Measurements from ENCODE around the gene TSHZ2. TPM values are rescaled to one million over a fixed set of nuclear protein-coding genes. Genes with fewer than 3 reads are reported as not detected.
A peak's percentile ranks its signal among the peaks of the same experiment; 100 is the strongest.
"Not testable (repeated sequence)": the region's sequence is repeated elsewhere in the genome, so short reads cannot be mapped to it uniquely, and the experiment has no call there.

TSHZ2 gene
- total RNA-seq, 1 experiment from 2014 or later = 11.9 TPM

DNA sequence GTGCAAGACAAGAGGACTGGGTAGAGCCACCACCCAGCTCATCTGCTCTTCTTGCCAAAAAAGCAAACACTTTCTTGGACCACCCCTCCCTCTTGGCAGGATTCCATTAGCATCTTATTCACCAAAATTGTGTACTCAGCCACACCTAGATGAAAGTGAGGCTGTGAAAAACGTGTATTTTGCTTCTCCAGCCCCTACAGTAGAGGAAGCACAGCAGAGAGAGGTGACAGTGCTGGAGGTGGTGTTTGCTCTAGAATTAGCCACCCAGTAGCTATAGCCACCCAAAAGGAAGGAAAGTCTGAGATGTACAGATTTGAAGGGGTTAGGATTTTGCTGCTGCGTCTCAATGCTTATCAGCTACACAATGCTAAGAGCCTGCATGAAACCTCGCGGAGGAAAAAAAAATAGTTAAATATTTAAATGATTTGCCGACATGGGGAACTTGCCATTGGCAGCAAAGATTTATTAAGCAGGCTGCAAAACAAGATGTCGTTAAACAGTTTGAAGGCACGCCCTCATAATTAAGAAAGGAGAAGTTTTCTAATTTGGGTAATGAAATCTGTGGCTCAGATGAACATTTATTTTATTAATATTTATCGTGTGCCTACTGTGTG is 334.1 kb downstream of the TSHZ2 start:
- DNase-seq (ENCODE audit: low read depth) = no peak

DNA sequence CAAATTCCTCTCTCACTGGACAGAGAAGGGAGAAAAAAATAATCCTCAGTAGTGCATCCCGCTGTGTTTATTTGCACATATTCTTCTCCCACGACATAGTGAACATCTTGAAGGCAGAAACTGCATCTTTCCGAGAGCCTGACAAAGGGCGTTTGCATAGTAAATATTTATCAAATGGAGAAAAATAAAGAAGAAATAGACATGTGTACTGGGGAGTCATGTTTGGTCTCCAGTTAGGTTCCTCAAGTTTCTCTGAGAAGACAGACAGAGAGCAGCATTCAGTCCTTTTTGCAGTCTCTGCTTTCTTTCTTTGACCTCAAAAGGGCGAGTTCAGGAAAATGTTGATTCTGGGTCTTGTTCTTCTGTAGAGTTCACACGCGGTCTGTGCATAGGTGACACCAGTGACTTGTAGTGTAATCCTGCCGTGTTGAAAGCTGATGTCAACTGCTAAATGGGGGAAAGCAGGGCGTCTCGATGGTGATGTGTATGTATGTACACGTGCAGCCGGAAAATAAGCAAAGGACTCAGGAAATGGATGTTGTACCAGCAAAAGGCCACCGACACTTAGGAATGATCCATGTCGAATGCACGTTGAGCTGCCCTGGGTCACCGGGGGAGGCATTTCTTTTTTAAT is 335.9 kb downstream of the TSHZ2 start:
- no peak for DNase-seq (ENCODE audit: low read depth)

DNA sequence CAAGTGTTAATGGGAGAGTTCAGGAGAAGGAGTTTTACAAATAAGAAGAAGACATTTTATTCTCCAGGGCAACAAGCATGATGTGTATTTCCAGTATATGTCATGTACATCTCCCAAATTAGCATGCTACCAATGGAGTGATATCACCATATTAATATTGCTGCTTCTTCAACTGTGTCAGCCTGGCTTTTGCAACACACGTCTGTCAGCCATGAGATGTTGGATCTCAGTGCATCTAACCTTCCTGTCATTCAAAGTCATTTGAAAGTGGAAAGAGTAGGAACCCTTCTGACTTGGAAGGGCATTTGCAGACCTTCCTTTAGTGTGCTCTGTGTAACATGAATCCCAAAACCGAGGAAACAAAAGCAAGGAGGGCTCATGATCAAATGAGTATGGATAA is 337.4 kb downstream of the TSHZ2 start:
- no peak for DNase-seq (ENCODE audit: low read depth)

DNA sequence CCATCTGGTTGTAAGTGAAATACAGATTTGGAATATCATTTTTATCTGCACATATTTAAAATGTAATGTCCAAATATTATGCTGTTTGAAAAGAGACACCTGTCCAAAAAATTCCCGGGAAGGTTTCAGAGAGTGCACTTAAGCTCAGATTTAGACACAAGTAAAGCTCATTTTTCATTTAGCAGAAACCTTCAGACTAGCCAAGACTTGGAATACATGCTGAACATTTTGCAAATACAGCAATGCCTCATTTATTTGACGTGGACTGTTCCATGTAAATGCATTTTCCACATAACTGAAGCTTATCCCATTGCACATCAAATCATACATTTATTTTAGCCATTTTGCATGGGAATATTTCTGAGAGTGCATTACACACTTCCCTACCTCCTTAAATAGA is 340.8 kb downstream of the TSHZ2 start:
- DNase-seq (ENCODE audit: low read depth) = no peak

DNA sequence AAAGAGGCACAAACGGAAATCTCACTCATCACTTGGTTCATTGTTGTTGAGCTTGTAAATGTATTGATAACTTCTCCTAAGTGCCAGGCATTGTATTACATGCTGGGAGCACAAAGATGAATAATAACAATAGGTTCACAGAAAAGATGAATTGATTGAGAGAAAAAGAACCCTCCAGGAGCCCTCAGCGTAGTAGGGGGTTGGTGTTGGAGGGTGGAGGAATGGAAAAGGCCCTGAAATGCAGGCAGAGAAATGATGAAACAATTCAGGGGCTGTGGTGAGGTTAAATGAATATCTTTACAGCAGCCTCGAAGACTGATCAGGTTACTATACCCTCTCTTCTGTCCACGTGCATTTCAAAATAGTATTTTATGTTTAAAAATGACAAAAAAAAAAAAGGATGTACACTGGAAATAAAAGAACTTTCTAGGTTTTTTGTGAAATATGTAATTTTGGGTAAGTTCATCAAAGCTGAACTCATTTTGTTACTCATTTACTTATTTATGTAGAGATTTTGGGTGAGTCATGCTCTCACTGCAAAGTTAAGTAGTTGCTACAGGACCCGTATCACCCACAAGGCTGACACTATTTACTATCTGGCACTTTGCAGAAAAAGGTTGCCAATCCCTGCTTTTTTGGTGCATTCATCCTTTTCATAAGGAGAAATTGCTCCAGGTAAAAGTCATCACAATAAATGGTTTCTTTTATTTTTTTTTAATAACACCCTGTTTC is 344.2 kb downstream of the TSHZ2 start:
- peak; percentile 56 for DNase-seq (ENCODE audit: low read depth)

DNA sequence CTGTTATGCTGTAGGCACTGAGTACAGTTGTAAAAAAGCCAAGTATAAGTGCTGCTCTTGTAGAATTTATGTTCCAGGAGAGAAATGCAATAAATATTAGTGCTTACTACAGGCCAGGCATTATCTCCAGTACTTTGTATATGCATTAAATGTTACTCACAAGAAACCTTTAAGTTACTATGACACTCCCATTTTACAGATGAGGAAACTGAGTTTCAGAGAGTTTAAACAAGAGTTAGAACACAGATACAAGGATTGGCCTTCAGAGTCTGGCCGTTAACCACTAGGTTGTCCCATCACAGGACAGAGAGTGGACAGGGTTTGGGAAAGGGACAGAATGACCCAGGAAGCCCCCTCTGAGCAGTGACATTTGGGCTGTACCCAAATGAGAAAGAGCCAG is 347.0 kb downstream of the TSHZ2 start:
- DNase-seq (ENCODE audit: low read depth) = no peak

DNA sequence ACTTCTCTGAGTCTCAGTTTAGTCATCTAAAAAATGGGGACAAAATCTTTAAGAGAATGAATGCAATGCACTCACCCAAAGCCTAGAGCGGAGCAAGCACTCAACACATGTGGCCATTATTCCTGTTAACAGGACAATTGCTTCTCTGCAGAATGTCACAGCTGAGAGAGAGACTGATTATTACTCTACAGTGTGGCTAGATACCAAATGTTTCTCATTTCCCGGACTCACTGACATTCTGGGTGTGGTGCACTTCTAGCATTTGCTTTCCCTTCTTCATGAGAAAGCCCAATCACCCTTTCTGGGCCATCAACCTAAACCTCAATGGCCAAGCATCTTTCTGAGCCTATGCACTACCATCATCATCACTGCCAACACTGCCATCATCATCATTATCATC is 347.6 kb downstream of the TSHZ2 start:
- no peak for DNase-seq (ENCODE audit: low read depth)

DNA sequence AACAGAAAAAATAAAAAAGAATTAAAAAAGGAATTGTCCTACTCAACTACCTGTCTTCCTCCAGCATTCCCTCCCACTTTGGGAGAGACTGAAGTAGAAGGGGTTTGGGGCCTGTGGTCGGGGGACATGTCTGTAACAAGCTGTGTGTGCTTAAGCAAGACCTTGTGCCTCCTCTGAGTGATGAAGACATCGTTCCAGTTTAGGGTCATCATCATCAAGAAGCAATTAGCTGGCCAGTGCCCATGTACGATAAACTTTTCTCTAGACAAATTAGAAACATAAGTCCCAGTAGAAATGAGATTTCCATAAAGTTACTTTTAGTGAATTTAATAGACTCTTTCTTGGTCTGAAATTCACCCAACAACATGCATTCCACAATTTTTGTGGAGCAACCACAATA is 348.5 kb downstream of the TSHZ2 start:
- DNase-seq (ENCODE audit: low read depth) = no peak

DNA sequence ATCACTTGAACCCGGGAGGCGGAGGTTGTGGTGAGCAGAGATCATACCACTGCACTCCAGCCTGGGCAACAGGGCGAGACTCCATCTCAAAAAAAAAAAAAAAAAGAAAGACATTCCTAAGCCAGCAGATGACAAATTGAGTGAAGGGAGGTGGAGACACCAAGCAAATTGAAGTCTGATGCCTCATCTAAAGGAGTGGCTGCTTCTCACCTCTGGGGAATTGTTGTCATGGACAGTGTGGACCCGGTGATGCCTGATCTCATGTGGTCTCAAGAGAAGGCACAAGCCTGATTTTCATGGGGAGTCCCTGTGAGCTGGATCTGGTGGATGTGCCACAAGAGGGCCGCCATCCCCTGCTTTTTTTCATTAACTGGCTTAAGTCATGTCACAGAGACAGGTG is 349.4 kb downstream of the TSHZ2 start:
- peak; percentile 41 for DNase-seq (ENCODE audit: low read depth)

DNA sequence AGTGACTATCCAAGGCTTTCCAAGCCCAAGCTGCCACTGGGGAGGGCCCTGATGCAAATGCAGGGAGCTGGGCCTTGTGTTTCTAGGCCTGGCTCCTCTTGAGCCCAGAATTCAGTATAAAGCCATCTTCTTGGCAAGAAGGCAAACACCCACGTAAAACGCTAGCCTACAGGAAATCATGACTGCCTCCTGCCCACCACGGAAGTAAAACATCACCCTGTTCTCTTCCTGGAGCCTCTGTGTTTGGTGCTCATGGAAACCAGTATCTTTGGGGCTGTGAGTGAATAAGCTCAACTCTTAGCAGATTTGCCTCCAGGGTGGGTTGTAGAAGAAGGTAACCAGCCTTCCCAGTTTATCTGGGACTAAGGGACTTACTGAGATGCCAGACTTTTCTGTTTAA is 350.5 kb downstream of the TSHZ2 start:
- DNase-seq (ENCODE audit: low read depth) = peak; percentile 66

DNA sequence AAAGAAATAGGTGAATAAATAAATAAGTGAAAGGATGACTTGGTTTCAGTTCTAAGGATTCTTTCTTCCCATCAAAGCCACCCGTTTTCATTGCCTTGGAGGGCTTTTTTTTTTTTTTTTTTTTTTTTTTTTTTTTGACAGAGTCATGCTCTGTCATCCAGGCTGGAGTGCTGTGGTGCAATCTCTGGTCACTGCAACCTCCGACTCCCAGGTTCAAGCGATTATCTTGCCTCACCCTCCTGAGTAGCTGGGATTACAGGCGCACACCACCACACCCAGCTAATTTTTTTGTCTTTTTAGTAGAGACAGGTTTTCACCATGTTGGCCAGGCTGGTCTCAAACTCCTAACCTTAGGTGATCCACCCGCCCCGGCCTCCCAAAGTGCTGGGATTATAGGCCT is 351.3 kb downstream of the TSHZ2 start:
- DNase-seq (ENCODE audit: low read depth) = not testable (repeated sequence)

DNA sequence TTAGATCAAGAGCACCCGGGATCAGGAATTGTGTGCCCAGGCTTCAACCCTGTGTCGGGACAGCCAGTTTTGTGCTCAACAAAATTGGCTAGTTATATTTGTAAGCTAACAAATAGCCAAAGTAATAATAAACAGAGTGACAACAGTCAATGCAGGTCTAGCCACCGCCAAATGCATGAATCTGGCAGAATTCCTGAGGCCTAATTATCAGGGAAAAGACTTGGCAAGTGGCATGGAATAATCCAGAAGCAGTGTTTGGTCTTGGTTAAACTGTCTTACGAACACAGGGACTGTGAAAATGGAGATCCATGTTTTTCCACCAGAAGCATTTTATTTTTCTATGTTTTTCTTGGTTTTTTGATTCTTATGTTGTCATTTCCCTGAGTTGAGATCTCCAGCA is 352.7 kb downstream of the TSHZ2 start:
- DNase-seq (ENCODE audit: low read depth) = no peak

DNA sequence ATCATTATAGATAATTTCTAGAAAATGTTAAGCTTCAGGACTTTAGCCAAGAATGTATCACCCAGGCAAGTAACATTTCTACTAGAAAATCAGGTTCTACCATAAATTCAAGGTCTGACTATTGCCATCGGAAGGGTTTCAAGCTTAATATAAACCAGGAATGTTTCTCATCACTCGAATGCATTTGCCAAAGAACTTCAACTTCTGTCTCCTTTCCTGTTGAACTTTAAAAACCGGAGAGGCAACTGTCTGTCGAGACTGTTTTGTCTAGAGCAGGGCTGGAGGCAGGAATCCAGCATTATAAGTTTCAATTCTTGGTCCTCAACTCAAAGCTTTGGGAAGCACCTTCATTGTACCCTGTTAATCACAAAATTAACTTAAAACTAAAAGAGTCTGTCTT is 356.8 kb downstream of the TSHZ2 start:
- no peak for DNase-seq (ENCODE audit: low read depth)

DNA sequence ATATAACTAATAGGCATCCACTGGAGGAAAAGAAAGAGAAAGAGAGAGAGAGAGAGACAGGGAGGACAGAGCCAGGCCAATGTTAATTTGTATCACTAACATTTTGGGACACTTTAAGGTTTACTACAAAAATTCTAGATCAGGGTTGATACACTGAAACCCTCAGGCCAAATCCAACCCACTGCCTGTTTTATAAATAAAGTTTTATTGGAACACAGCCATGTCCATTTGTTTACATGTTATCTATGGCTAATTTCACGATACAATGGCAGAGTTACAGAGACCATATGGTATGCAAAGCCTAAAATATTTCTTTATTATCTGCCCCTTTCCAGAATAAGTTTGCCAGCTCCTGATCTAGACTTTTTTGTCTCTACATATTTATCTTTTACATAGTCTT is 357.6 kb downstream of the TSHZ2 start:
- DNase-seq (ENCODE audit: low read depth) = no peak

DNA sequence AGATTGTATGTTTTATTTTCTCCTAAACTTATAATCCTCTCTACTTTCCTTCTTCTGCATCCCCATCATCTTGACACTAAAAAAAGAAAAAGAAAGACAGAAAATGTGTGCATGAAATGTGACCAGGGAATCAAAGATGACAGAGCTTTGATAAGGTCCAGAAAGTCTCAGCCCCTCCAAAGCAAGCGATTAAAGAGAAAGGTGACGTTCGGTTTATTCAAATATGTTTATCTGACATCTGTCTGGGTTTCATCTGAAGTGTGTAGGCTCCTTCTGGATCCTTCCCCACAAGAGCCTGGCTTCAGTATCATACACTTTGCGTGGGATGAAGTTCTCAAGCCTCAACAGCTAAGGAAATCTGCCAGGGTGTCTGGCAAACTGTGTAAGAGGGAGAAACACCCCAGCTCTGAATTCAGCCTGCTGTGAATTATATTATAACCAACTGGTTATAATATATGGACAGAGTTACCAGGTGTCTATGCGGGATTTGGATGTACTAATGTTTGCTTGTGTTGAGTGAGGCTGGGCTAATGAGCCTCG is 358.5 kb downstream of the TSHZ2 start:
- no peak for DNase-seq (ENCODE audit: low read depth)

DNA sequence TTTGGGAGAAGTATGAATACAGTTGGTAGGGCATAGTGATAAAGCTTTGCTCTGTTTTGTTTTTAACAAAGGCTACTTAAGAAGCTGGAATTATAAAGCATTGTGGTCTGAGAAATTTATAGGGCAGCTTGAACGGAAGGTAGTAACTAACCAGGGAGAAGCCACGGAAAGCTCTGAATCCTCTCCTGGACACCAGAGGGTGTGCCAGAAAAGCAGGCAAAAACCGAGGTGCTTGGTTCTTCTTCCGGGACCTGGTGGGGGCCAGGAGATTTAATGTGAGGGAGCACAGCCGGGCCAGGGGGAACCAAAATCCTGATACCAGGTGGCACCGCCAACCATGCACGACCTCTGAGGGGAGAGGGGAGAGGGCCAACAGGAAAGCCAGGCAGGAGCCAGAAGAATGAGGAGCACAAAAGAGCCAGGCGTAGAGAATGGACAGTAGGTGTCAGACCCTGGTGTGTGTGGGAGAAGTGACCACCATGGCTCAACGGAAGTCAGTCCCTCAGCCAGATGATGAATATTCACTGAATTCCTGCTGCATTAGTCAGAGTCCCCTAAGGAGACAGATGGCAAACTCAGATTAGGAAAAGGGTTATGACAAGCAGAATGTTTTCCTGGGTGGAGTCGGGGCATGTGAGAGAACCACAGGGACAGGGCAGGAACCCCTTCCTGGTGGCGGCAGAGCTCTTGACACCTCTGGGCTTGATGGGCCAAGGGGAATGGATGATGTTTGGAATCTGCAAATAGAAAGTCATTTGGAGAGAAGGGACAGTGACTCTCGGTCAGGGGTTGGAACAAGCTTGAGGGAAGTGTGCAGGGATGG is 359.2 kb downstream of the TSHZ2 start:
- peak; percentile 99 for DNase-seq (ENCODE audit: low read depth)

DNA sequence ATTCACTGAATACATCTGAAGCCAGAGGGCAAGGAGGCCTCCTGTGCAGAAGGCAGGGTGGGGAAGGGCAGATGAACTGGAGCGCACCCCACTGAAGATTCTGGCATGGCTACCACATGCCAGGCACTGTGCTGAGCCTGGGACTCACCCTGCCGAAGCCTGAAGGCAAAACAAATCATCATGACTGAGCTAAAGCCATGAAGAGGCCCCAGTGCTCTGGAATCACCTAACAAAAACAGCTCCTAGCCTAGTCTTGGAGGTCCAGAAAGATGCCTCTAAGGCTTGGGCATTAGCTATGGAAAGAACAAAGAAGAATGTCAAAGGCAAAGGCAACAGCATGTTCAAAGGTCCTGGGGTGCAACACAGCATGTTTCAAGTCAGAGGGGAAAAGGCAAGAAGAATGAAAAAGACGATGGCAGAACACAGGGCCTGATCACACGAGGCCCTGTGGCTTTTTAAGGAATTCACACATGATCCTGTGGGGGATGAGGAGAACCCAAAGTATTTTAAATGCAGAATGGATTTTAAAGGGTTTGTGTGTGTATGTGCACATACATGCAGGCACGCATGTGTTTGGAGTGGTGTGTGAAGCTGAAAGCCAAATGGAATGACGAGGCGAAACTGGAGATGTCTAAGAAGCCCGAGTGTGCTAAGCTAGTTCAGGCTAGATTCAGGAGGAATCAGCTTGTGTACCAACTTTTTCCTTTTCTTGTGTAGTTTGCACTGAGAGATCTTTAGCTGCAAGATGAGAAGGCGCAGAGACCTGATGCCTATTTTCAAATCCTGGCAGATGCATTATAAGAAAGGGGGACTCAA is 360.1 kb downstream of the TSHZ2 start:
- peak; percentile 43 for DNase-seq (ENCODE audit: low read depth)

DNA sequence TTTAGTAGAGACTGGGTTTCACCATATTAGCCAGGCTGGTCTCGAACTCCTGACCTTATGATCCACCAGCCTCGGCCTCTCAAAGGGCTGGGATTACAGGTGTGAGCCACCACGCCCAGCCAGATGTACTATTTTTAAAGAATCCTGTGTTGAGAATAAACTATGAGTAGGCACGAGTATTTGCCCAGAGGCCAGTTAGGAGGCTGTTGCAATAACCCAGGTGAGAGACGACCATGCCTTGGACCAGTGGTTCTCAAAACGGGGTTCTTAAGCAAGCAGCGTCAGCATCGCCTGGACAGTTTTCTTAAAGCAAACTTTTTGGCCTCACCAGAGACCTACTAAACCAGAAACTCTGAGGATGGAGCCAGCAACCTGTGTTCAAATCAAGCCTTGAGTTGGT is 362.7 kb downstream of the TSHZ2 start:
- no peak for DNase-seq (ENCODE audit: low read depth)

DNA sequence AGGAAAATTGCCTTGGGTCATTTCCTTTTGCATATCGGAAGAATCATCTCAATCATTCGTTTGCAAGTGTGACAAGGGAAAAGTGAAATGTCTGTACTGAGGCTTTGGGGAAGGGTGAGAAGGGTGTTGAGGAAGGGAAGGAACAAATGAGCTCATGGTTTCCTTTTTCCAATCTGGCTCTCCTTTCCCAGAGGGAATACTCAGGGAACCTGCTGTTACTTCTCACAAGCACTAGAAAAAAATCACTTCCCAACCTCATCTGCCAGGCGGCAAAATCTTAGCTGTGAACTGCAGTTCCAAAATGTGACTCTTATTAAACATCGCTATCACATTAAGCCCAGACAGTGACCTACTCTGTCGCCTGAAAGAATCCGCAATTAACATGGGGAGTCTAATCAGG is 363.4 kb downstream of the TSHZ2 start:
- no peak for DNase-seq (ENCODE audit: low read depth)

DNA sequence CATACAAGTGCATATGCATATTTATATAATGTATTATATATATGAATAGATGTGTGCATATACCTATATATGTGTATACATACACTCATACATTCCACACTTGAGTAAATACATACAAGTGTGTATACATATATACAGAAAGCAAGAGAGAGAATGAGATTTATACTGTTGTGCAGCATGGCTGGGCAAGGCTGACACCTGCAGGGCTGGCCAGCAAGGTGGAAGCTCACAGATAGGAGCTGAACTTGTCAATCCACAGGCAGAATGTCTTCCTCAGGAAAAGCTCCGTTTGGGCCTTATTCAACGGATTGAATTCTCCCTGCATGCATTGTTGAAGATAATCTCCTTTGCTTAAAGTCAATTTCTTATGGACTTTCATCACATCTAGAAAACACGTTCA is 364.7 kb downstream of the TSHZ2 start:
- DNase-seq (ENCODE audit: low read depth) = no peak

DNA sequence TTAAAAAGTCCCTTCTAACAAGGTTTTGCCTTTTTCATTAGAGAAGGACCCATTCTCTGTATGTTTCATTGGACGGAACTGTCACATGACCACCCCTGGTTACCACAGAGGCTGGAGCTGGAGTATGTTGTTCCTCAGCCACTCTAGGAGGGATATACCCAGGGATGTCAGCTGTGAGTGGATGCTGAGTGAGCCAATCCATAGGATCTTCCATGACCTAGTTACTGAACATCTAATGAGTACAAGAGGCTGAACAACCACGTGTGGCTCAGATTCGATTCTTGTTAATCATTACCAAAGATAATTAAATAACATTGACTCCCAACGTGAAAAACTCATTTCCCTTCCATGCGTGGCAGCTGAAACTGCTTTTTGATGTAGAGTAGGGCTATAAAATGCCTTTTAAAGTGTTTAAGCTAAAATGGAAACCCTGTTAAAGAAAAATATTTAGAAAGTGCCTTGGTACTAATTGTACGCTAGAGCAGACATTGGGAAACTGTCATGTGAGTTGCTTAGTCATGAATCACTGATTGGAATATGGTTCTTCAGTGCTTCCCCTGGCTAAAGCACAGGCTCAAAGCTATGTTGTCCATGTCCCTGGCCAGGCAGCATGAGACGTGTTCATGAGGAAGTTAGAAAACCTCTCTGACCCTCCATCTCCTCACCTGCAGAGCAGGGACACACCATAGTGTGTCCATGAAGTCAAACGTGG is 365.4 kb downstream of the TSHZ2 start:
- no peak for DNase-seq (ENCODE audit: low read depth)
